Parathyroid adenoma (tissue), 2 donors: Measurements from ENCODE around the gene ASXL2.

Source experiments
- H2AFZ ChIP-seq: fragments of 300-600 bp; sonication (generic); one replicate; pipeline ENCODE4 v1.7.0; 2017; ENCODE audit warnings: antibody characterized with exemption, mild to moderate bottlenecking
- H3K27ac ChIP-seq: fragments of 300-600 bp; sonication (generic); one replicate; pipeline ENCODE4 v1.7.0; 2017
- H3K27me3 ChIP-seq: fragments of 300-600 bp; sonication (generic); one replicate; pipeline ENCODE4 v1.7.0; 2017; ENCODE audit warnings: low read length; ENCODE audit not compliant: control insufficient read depth, insufficient read depth
- H3K36me3 ChIP-seq: fragments of 300-600 bp; sonication (generic); one replicate; pipeline ENCODE4 v1.7.0; 2017; ENCODE audit warnings: low read length; ENCODE audit not compliant: control insufficient read depth, insufficient read depth
- H3K4me1 ChIP-seq: fragments of 300-600 bp; sonication (generic); one replicate; pipeline ENCODE4 v1.7.0; 2017; ENCODE audit warnings: control low read depth
- H3K4me2 ChIP-seq: fragments of 300-600 bp; sonication (generic); one replicate; pipeline ENCODE4 v1.7.0; 2017; ENCODE audit warnings: low read length
- H3K4me3 ChIP-seq: fragments of 300-600 bp; sonication (generic); one replicate; pipeline ENCODE4 v1.7.0; 2017; ENCODE audit warnings: low read depth, low read length
- H3K79me2 ChIP-seq: fragments of 300-600 bp; sonication (generic); one replicate; pipeline ENCODE4 v1.7.0; 2017; ENCODE audit warnings: control low read depth
- H3K9ac ChIP-seq: fragments of 300-600 bp; sonication (generic); one replicate; pipeline ENCODE4 v1.7.0; 2017; ENCODE audit warnings: mild to moderate bottlenecking
- H3K9me3 ChIP-seq: fragments of 300-600 bp; sonication (generic); one replicate; pipeline ENCODE4 v1.7.0; 2017; ENCODE audit warnings: low read length; ENCODE audit not compliant: control insufficient read depth
- TF ChIP-seq, protein P1 (sequence below): fragments of 300-600 bp; sonication (generic); IDR thresholded peaks from one replicate; pipeline ENCODE4 v1.7.0; 2017; ENCODE audit warnings: antibody characterized with exemption, mild to moderate bottlenecking
- donor health status: primary hyperparathyroidism.

Gene ASXL2

GRCh38 chr2:25877431-25878360 is 591 bp downstream of the ASXL2 start:
- peaks cover 22% of the 10 kb centered on the region for H3K79me2 ChIP-seq
- TF ChIP-seq, protein P1, sequence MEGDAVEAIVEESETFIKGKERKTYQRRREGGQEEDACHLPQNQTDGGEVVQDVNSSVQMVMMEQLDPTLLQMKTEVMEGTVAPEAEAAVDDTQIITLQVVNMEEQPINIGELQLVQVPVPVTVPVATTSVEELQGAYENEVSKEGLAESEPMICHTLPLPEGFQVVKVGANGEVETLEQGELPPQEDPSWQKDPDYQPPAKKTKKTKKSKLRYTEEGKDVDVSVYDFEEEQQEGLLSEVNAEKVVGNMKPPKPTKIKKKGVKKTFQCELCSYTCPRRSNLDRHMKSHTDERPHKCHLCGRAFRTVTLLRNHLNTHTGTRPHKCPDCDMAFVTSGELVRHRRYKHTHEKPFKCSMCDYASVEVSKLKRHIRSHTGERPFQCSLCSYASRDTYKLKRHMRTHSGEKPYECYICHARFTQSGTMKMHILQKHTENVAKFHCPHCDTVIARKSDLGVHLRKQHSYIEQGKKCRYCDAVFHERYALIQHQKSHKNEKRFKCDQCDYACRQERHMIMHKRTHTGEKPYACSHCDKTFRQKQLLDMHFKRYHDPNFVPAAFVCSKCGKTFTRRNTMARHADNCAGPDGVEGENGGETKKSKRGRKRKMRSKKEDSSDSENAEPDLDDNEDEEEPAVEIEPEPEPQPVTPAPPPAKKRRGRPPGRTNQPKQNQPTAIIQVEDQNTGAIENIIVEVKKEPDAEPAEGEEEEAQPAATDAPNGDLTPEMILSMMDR: no peak
- H3K4me2 ChIP-seq: peak overlapping the region; percentile 80
- H3K27ac ChIP-seq: peak overlapping the region; percentile 80
- peak overlapping the region; percentile 1 for H3K9ac ChIP-seq
- peak overlapping the region; percentile 65 for H2AFZ ChIP-seq
- no peaks in the 10 kb centered on the region for H3K4me1 ChIP-seq
- peak overlapping the region; percentile 90 for H3K4me3 ChIP-seq
- no peaks in the 10 kb centered on the region for H3K9me3 ChIP-seq
- no peaks in the 10 kb centered on the region for H3K36me3 ChIP-seq
- no peaks in the 10 kb centered on the region for H3K27me3 ChIP-seq

GRCh38 chr2:25872134-25872533 is 6.2 kb downstream of the ASXL2 start:
- Histone ChIP-seq H3K79me2 (peaks cover 38% of the 10 kb centered on the region), H3K9me3 (no peaks in the 10 kb centered on the region), H3K36me3 (no peaks in the 10 kb centered on the region), H2AFZ (no peak overlapping the region), H3K4me3 (no peak overlapping the region), H3K27me3 (no peaks in the 10 kb centered on the region), H3K4me2 (no peak overlapping the region), H3K9ac (no peak overlapping the region), H3K4me1 (no peaks in the 10 kb centered on the region), H3K27ac (no peak overlapping the region)
- TF ChIP-seq, protein P1: no peak

DNA sequence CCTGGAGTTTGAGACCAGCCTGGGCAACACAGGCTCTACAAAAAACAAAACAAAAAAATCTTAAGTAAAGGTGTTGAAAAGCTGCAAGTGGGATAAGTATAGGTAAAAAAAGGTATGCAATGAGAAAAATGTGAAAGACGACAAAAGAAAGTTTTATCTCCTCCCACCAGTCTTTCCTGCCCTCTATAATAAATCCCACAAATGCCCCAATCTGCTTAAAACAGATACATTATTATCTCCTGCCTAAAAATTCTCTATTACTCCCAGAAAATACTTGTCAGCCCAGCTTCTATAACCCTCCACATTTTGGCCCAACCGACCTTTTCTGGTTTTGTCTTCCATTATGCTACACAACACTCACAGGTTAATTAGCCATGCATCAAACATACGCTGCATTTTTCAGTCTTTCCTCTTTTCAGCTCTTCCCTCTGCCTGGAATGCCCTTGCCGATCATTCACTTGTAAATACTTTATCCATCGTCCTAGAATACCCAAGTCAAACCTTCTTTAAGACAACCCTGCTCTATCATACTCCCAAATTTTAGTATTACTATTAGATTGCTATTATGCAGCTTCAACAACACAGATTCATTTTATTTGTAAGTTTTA is 10.8 kb downstream of the ASXL2 start:
- no peak overlapping the region for H3K27ac ChIP-seq

DNA sequence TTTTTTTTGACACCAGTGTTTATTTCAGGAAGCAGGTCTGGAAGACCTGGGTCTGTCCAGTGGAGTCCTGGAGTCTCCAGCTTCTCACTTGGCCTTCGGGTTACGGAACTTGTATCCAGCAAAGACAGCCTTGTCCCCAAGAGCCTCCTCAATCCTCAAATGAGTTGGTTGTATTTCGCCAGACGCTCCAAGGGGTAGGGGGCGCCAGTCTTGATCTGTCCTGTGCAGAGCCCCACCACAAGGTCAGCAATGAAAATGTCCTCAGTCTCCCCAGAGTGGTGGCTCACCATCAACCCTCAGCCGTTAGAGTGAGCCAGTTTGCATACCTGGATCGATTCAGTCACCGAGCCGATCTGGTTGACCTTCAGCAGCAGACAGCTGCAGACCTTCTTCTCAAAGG is 21.9 kb downstream of the ASXL2 start:
- H2AFZ ChIP-seq: no peak overlapping the region
- TF ChIP-seq, protein P1: no peak
- H3K4me1 ChIP-seq: peaks cover 28% of the 10 kb centered on the region
- no peaks in the 10 kb centered on the region for H3K27me3 ChIP-seq
- H3K9ac ChIP-seq: no peak overlapping the region
- H3K4me2 ChIP-seq: no peak overlapping the region
- H3K4me3 ChIP-seq: no peak overlapping the region
- H3K36me3 ChIP-seq: no peaks in the 10 kb centered on the region
- H3K9me3 ChIP-seq: no peaks in the 10 kb centered on the region
- H3K27ac ChIP-seq: no peak overlapping the region
- H3K79me2 ChIP-seq: peaks cover 21% of the 10 kb centered on the region

More for the DNA sequence above, 10.8 kb downstream of the ASXL2 start:
- no peaks in the 10 kb centered on the region for H3K36me3 ChIP-seq
- no peaks in the 10 kb centered on the region for H3K4me1 ChIP-seq
- TF ChIP-seq, protein P1: no peak
- no peak overlapping the region for H3K4me2 ChIP-seq
- peaks cover 38% of the 10 kb centered on the region for H3K79me2 ChIP-seq
- no peak overlapping the region for H2AFZ ChIP-seq
- no peak overlapping the region for H3K4me3 ChIP-seq
- H3K27me3 ChIP-seq: no peaks in the 10 kb centered on the region
- no peak overlapping the region for H3K9ac ChIP-seq
- H3K9me3 ChIP-seq: no peaks in the 10 kb centered on the region
